ENCODE results near the gene CTSH.
"Not testable (repeated sequence)": the region's sequence is repeated elsewhere in the genome, so short reads cannot be mapped to it uniquely, and the experiment has no call there.

The CTSH gene

DNA sequence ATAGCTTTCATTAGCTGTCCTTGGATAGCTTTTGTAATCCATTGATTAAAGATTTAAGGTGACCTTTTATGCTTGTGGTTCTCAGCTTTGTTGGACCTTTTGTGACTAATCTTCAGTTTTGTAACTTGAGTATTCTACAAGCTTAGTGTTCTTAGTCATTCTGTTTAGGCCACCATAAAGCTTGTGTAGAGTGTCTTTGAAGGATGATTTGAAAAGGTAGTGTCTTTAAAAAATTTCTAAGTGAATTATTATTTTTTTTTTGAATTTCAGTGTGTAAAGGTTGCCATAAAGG lies 64.7 kb downstream of the CTSH start:
- DNase-seq (ENCODE audit: low read depth) = no peak

DNA sequence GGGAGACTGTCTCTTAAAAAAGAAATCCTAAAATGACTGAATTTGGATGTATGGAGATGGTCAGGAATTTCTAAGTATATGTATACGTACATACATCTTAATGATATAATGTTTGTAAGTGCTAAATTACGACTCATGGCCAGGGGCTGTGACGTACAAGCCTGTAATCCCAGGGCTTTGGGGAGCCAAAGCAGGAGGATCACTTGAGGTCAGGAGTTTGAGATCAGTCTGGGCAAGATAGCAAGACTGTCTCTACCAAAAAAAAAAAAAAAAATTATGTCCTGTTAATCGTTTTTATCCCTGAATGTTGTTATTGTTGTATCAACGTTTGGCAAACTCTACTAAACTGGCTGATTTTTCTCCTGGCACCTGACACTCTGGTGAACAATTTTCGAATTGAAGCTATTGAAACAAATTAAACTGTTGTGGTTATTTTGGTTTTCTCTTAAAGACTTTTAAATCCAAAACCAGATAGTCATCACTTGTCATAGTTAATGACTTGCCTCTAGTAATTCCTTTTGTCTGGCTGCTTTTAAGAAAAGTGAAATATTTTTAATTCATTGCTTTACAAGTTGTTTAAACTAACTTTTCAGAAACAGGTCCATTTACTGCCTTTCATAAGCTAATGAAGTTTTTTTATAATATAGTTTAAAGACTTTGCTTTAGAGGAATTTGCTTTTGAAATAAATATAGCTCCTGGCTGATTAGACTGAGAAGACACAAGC lies 65.2 kb downstream of the CTSH start:
- no peak for DNase-seq (ENCODE audit: low read depth)

DNA sequence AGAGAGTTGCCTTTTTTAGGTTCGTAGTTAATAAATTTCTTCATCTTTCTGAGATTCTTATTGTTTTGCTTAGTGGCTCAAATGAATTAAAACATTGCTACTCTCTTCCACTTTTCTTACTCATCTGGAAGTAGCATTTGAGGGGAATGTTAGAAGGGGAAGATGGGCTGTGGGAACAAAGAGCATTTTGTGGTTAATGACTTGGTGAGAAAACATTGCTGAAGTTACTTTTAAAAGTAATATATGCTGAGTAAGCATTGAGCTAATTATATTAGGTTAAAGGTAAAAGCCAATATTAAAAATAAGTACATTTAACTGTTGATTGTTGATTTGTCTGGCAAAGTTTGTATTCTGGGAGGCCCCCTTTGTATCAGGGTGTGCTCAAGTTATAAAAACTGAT lies 66.5 kb downstream of the CTSH start:
- DNase-seq (ENCODE audit: low read depth) = no peak

DNA sequence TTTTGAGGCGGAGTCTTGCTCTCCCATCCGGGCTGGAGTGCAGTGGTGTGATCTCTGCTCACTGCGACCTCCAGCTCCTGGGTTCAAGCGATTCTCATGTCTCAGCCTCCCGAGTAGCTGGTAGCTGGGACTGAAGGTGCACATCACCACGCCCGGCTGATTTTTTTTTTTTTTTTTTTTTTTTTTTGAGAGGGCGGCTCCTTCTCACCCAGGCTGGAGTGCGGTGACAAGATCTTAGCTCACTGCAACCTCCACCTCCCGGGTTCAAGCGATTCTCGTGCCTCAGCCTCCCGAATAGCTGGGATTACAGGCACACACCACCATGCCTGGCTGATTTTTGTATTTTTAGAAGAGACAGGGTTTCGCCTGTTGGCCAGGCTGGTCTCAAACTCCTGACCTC lies 67.9 kb downstream of the CTSH start:
- DNase-seq (ENCODE audit: low read depth) = not testable (repeated sequence)

DNA sequence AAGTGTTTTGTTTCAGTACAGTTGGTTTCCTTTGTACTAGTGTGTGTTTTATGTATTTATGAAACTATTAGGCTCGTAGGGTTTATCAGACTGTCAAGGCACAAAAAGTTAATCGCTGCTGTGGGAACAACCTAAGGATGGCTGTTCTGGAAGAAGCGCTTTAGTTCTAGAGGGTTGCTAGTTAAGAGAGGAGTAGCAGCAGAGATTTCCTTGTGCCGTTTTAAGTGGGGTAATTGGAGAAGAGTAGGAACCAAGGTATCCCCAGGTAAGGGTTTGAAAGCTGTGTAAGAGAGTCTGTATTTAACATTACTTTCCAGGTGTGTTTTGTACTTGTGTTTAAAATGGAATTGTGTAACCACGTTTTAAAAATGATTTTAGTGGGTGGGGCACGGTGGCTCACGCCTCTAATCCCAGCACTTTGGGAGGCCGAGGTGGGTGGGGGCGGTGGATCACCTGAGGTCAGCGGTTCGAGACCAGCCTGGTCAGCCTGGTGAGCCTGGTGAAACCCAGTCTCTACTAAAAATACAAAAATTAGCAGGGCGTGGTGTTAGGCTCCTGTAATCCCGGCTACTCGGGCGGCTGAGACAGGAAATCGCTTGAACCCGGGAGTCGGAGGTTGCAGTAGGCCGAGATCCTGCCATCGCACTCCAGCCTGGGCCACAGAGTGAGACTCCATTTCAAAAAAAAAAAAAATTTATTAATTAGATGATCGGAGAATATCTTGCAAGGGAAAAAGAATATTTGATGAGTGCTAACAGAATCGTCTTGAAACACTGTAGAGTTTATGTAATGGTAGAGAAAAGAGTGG lies 69.5 kb downstream of the CTSH start:
- DNase-seq (ENCODE audit: low read depth) = no peak

DNA sequence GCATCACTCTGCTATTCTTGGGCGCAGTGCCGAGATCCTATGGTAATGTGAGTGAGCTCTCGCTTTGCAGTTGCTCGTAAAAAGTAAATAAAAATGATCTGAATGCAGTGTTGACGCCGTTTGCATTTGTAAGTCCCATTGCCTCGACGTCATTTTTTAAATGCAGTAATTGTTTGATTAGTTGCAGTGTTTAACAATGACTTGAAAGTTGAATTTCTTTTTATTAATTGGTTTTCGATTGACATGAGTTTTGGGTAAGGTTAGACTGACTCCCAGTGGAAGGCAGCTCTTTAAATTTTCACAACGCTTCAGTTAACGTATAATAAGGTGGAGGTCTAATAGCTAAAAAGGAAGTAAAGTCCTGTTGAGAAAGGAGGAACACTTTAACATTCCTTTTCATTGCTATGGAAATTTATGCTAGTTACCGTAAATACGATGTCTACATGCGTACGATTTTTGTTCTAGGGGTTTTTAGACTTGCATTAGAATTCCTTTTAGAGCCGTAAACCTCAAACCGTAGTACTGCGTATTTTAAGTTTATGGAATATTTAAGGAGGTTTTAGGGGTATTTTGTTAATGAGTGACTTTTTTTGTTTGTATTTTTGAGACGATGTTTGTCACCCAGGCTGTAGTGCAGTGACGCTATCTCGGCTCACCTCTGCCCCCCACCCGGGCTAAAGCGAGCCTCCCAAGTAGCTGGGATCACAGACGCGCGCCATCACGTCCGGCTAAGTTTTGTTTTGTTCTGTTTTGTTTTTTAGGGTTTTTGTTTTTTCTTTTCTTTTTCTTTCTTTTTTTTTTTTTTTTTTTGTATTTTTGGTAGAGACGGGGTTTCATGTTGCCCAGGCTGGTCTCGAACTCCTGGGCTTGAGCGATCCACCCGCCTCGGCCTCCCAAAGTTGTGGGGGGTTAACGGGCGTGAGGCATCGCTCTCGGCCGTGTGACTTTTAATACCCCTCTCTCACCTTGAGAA lies 70.8 kb downstream of the CTSH start:
- DNase-seq (ENCODE audit: low read depth) = no peak

DNA sequence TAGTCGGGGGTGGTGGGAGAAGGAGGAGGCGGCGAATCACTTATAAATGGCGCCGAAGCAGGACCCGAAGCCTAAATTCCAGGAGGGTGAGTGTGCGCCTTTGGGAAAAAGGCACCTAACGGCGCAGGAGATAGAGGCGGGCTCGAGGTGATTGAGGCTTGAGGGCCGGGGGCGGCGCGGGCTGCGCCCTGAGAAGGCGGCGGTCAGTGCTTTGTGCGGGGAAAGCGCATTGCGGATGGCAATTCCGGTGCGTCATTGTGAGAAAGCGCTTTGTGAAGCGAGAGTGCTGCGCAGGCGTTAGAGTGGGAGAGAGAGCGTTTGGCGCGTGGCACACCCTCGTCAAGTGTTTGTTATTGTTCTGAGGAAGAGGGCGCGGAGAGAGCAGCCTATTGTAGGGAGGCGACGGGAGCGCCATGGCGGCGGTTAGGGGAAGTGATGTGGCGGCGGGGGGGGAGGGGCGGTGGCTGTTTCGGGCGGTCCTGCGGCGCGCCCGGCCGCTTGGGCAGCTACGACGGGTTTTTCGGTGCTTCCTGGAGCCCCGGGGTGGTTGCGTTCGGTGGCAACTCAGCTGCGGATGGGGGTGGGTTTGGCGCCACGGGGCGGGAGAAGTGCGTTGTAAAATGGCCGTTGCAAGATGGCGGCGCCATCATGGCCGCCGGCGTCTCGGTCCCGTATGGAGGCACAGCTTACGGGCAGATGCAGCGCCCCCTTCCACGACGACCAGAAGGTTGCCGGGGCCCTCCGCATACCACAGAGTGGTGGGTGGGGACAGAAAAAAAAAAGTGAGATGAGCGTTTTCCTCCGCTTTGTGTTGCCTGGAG lies 71.7 kb downstream of the CTSH start:
- DNase-seq (ENCODE audit: low read depth) = no peak

DNA sequence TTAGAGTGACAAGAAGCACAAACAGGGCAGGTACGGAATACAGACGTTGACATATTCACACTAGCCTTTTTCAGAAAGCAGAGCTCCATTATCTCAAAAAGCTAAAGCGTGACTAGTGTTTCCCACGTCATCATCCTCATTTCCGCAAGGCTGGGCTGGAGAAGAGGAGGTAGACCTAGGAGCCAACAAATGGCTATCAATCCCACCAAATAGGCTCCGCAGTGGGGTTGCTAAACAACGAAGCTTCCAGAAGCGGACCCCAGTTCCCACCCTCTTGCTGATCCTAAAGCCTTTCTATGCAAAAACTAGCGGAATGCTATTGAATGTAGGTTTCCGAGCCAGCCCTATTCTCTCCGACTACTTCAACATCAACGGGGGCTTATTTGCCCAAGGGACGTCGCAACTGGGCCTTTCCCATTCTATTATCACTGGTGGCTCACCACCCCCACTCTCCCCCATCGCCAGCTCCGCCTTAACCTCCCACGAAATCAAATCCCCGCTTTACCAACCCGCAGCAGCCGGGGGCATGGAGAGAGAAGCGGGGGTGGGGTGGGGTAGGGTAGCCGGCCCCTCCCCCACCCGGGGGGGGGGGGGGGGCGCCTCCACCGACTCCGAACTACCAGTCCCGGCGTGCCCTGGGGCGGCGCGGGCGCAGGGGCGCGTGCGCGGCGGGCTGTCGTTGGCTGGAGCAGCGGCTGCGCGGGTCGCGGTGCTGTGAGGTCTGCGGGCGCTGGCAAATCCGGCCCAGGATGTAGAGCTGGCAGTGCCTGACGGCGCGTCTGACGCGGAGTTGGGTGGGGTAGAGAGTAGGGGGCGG lies 72.5 kb downstream of the CTSH start, which contains the start of gene MORF4L1:
Gene MORF4L1, plus strand, starts transcription at position 736 of the 817 bp plus-strand sequence. CDS start 128 bp downstream, outside the sequence.
- no peak for DNase-seq (ENCODE audit: low read depth)

DNA sequence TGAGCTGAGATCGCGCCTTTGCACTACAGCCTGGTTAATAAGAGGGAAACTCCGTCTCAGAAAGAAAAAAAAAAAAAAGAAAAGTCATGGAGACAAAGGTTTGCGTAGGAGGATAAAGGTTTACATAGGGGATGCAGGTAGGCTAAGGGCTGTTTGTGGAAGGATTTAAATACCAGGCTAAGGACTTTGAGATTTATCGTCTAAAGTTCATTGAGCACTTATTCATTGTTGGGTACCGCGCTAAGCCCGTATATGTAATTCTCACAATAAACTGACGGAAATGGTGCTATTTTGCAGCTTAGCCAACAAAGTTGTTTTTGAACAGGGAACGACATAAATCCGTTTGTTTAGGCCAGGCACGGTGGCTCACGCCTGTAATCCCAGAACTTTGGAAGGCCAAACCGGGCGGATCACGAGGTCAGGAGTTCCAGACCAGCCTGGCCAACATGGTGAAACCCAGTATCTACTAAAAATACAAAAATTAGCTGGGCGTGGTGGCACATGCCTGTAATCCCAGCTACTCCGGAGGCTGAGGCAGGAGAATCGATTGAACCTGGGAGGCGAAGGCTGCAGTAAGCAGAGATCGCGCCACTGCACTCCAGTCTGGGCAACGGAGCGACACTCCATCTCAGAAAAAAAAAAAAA lies 73.2 kb downstream of the CTSH start:
- not testable (repeated sequence) for DNase-seq (ENCODE audit: low read depth)

Data from GM04503 (cell line).